Measurements from ENCODE around the gene PDE6B. TPM values are rescaled to one million over a fixed set of nuclear protein-coding genes. Genes with fewer than 3 reads are reported as not detected.

The PDE6B gene
- total and polyA plus RNA-seq, 2 donors (not counting 1 experiment from before 2014, with no cell fraction given): 2.1 TPM; not detected in 1

DNA sequence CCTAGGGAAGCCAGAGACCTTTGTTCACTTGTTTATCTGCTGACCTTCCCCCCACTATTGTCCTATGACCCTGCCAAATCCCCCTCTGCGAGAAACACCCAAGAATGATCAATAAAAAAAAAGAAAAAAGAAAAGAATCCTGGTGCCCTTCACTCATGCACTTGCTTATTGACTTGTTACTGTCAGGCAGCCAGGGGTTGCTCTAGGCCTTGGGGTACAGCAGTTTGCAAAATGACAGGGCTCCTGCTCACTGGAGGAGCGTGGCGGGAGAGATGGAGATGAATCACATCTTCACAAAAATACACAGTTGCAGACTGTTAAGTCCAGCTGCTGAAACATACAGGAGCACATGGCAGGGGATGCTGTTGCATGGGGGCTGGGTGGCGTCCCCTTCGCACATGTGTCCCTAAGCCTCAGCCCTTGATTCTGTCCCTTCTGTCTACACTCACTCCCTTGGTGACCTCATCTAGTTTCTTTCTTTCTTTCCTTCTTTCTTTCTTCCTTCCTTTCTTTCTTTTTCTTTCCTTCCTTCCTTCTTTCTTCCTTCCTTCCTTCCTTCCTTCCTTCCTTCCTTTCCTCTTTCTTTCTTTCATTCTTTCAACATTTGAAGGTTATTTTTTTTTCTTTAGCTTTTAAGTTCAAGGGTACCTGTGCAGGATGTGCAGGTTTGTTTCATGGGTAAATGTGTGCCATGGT lies 32.4 kb upstream of the PDE6B start:
- Histone ChIP-seq H3K27me3 (ENCODE audit: control insufficient read depth, insufficient read depth, low read length) (no peaks in the 10 kb centered on the region), H3K4me2 (ENCODE audit: extremely low read depth, insufficient read depth, low read length) (no peak overlapping the region), H3K36me3 (ENCODE audit: control insufficient read depth, insufficient read depth, low read length) (no peaks in the 10 kb centered on the region), H3K27ac (ENCODE audit: insufficient read depth, low read length) (no peak overlapping the region), H2AFZ (ENCODE audit: low read length) (no peak overlapping the region), H3K4me3 (replicated peaks in 1 of 4; ENCODE audit: control extremely low read depth in 1 of 4, insufficient read depth in 1 of 4, low read depth in 3 of 4, low read length in 4 of 4) (no peak overlapping the region), H3K9ac (ENCODE audit: insufficient read depth, low read length) (no peak overlapping the region), H3K9me3 (ENCODE audit: control insufficient read depth, insufficient read depth, low read depth, low read length) (no peaks in the 10 kb centered on the region), H4K20me1 (ENCODE audit: control insufficient read depth, extremely low read depth, insufficient read depth, low read length) (no peaks in the 10 kb centered on the region), H3K4me1 (ENCODE audit: control insufficient read depth, extremely low read depth, insufficient read depth, low read length) (no peaks in the 10 kb centered on the region), H3K79me2 (ENCODE audit: control insufficient read depth, insufficient read depth, low read length) (no peaks in the 10 kb centered on the region)
- no peak for DNase-seq (ENCODE audit: low read depth in 2 of 2)
- TF ChIP-seq EZH2 (IDR thresholded peaks at IDR 0.05; ENCODE audit: low read length, missing control alignments): no peak
- TF ChIP-seq, protein P1, sequence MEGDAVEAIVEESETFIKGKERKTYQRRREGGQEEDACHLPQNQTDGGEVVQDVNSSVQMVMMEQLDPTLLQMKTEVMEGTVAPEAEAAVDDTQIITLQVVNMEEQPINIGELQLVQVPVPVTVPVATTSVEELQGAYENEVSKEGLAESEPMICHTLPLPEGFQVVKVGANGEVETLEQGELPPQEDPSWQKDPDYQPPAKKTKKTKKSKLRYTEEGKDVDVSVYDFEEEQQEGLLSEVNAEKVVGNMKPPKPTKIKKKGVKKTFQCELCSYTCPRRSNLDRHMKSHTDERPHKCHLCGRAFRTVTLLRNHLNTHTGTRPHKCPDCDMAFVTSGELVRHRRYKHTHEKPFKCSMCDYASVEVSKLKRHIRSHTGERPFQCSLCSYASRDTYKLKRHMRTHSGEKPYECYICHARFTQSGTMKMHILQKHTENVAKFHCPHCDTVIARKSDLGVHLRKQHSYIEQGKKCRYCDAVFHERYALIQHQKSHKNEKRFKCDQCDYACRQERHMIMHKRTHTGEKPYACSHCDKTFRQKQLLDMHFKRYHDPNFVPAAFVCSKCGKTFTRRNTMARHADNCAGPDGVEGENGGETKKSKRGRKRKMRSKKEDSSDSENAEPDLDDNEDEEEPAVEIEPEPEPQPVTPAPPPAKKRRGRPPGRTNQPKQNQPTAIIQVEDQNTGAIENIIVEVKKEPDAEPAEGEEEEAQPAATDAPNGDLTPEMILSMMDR (conservative IDR thresholded peaks at IDR 0.05 in 1 of 2, IDR thresholded peaks at IDR 0.05 in 1 of 2; ENCODE audit: low read depth in 1 of 2, low read length in 2 of 2): no peak

DNA sequence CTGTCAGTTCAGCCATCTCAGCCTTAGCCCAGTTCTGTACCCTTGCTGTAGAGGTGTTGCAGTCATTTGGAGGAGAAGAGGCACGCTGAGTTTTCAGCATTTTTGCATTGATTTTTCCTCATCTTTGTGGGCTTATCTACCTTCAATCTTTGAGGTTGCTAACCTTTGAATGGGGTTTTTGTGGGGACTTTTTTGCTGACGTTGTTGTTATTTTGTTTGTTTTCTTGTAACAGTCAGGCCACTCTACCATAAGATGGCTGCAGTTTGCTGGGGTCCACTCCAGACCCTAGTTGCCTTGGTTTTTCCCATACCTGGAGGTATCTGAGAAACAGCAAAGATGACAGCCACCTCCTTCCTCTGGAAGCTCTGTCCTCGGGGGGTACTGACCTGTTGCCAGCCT lies 26.4 kb upstream of the PDE6B start:
- no peaks in the 10 kb centered on the region for H4K20me1 ChIP-seq (ENCODE audit: control insufficient read depth, extremely low read depth, insufficient read depth, low read length)
- DNase-seq (ENCODE audit: low read depth in 2 of 2): no peak
- H3K27ac ChIP-seq (ENCODE audit: insufficient read depth, low read length): no peak overlapping the region
- no peaks in the 10 kb centered on the region for H3K36me3 ChIP-seq (ENCODE audit: control insufficient read depth, insufficient read depth, low read length)
- H3K79me2 ChIP-seq (ENCODE audit: control insufficient read depth, insufficient read depth, low read length): no peaks in the 10 kb centered on the region
- no peaks in the 10 kb centered on the region for H3K9me3 ChIP-seq (ENCODE audit: control insufficient read depth, insufficient read depth, low read depth, low read length)
- H3K4me1 ChIP-seq (ENCODE audit: control insufficient read depth, extremely low read depth, insufficient read depth, low read length): no peaks in the 10 kb centered on the region
- no peak overlapping the region for H3K4me3 ChIP-seq (replicated peaks in 1 of 4; ENCODE audit: control extremely low read depth in 1 of 4, insufficient read depth in 1 of 4, low read depth in 3 of 4, low read length in 4 of 4)
- no peak overlapping the region for H3K4me2 ChIP-seq (ENCODE audit: extremely low read depth, insufficient read depth, low read length)
- H3K9ac ChIP-seq (ENCODE audit: insufficient read depth, low read length): no peak overlapping the region
- no peaks in the 10 kb centered on the region for H3K27me3 ChIP-seq (ENCODE audit: control insufficient read depth, insufficient read depth, low read length)
- TF ChIP-seq, protein P1 (conservative IDR thresholded peaks at IDR 0.05 in 1 of 2, IDR thresholded peaks at IDR 0.05 in 1 of 2; ENCODE audit: low read depth in 1 of 2, low read length in 2 of 2): no peak
- TF ChIP-seq EZH2 (IDR thresholded peaks at IDR 0.05; ENCODE audit: low read length, missing control alignments): no peak
- H2AFZ ChIP-seq (ENCODE audit: low read length): no peak overlapping the region

DNA sequence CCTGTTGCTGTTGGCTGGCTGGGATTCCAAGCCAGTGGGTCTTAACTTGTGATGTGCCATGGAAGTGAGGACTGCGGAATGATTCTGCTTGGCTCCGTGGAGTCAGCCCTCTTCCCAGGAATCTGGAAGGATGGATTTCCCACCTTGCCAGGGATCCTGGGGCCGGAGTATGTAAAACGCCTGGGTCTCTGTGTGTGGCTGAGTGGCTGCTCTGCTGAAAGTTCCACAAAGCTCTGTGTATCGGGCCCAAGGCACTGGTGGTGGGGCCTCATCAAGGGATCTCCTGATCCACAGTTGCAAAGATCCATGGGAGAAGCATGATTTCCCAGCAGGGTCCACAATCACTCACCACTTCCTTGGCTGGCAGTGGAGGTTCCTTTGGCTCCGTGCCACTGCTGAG lies 25.2 kb upstream of the PDE6B start:
- Histone ChIP-seq H3K4me3 (replicated peaks in 1 of 4; ENCODE audit: control extremely low read depth in 1 of 4, insufficient read depth in 1 of 4, low read depth in 3 of 4, low read length in 4 of 4) (no peak overlapping the region), H3K79me2 (ENCODE audit: control insufficient read depth, insufficient read depth, low read length) (no peaks in the 10 kb centered on the region), H3K9ac (ENCODE audit: insufficient read depth, low read length) (no peak overlapping the region), H3K4me1 (ENCODE audit: control insufficient read depth, extremely low read depth, insufficient read depth, low read length) (no peaks in the 10 kb centered on the region), H3K27ac (ENCODE audit: insufficient read depth, low read length) (no peak overlapping the region), H3K27me3 (ENCODE audit: control insufficient read depth, insufficient read depth, low read length) (no peaks in the 10 kb centered on the region), H4K20me1 (ENCODE audit: control insufficient read depth, extremely low read depth, insufficient read depth, low read length) (no peaks in the 10 kb centered on the region), H3K4me2 (ENCODE audit: extremely low read depth, insufficient read depth, low read length) (no peak overlapping the region), H3K9me3 (ENCODE audit: control insufficient read depth, insufficient read depth, low read depth, low read length) (no peaks in the 10 kb centered on the region), H2AFZ (ENCODE audit: low read length) (no peak overlapping the region), H3K36me3 (ENCODE audit: control insufficient read depth, insufficient read depth, low read length) (no peaks in the 10 kb centered on the region)
- TF ChIP-seq, protein P1 (conservative IDR thresholded peaks at IDR 0.05 in 1 of 2, IDR thresholded peaks at IDR 0.05 in 1 of 2; ENCODE audit: low read depth in 1 of 2, low read length in 2 of 2): no peak
- no peak for TF ChIP-seq EZH2 (IDR thresholded peaks at IDR 0.05; ENCODE audit: low read length, missing control alignments)
- no peak for DNase-seq (ENCODE audit: low read depth in 2 of 2)

Measured in fibroblast of lung (primary cell).